ENCODE results near the gene PRSS37.

The PRSS37 gene

GRCh38 chr7:141877365-141877764 is 36.1 kb upstream of the PRSS37 start:
- H2BK15ac ChIP-seq (ENCODE audit: low read length), result no peak overlapping the region
- H3K27me3 ChIP-seq (ENCODE audit: control insufficient read depth in 3 of 3, insufficient read depth in 3 of 3, low read depth in 1 of 3, low read length in 3 of 3), result no peaks in the 10 kb centered on the region
- no peak overlapping the region for H3K23ac ChIP-seq (ENCODE audit: low read depth, low read length, poor library complexity)
- no peak overlapping the region for H3K4me2 ChIP-seq (ENCODE audit: insufficient read depth, low read length, poor library complexity, severe bottlenecking)
- no peak for DNase-seq (ENCODE audit: low spot score)
- no peak overlapping the region for H3K27ac ChIP-seq (replicated peaks; ENCODE audit: low read length)
- H3K9me3 ChIP-seq (replicated peaks in 1 of 2; ENCODE audit: control insufficient read depth in 2 of 2, insufficient read depth in 1 of 2, low read depth in 1 of 2, low read length in 2 of 2), result peaks cover 0 to 3% of the 10 kb centered on the region in 2 donors
- no peak overlapping the region for H3K14ac ChIP-seq (ENCODE audit: low read length)
- H3K4ac ChIP-seq (ENCODE audit: low read length), result no peak overlapping the region
- H3K18ac ChIP-seq (ENCODE audit: low read length), result no peak overlapping the region
- H2BK12ac ChIP-seq (ENCODE audit: low read length), result no peak overlapping the region
- H2BK120ac ChIP-seq (ENCODE audit: low read depth, low read length), result no peak overlapping the region
- H4K8ac ChIP-seq (ENCODE audit: low read depth, low read length), result no peak overlapping the region
- H3K9ac ChIP-seq (ENCODE audit: low read depth, low read length, poor library complexity), result no peak overlapping the region
- no peak overlapping the region for H3K4me3 ChIP-seq (ENCODE audit: low read length in 2 of 2)
- H4K91ac ChIP-seq (ENCODE audit: low read depth, low read length, poor library complexity), result no peak overlapping the region
- H2AK5ac ChIP-seq (ENCODE audit: low read depth, low read length), result no peak overlapping the region
- H3K4me1 ChIP-seq (ENCODE audit: control insufficient read depth in 2 of 2, insufficient read depth in 1 of 2, low read depth in 1 of 2, low read length in 2 of 2), result no peaks in the 10 kb centered on the region
- WGBS, 2 donors (ENCODE audit: extremely low coverage in 2 of 2, insufficient read length in 2 of 2, insufficient replicate concordance in 1 of 2), result no CpG with 5 or more reads among the region's 3 CpGs
- H2AFZ ChIP-seq (ENCODE audit: low read length), result no peak overlapping the region
- H3K36me3 ChIP-seq (replicated peaks in 1 of 2; ENCODE audit: control insufficient read depth in 2 of 2, insufficient read depth in 2 of 2, low read length in 2 of 2), result no peaks in the 10 kb centered on the region
- H2BK5ac ChIP-seq (ENCODE audit: low read length), result peak overlapping the region; percentile 0
- H3K79me1 ChIP-seq (ENCODE audit: low read depth, low read length), result no peaks in the 10 kb centered on the region

- Histone ChIP-seq H2BK12ac (ENCODE audit: low read length) (no peak overlapping the region), H3K9me3 (replicated peaks in 1 of 2; ENCODE audit: control insufficient read depth in 2 of 2, insufficient read depth in 1 of 2, low read depth in 1 of 2, low read length in 2 of 2) (peaks cover 0 to 3% of the 10 kb centered on the region in 2 donors), H3K4me2 (ENCODE audit: insufficient read depth, low read length, poor library complexity, severe bottlenecking) (no peak overlapping the region), H3K27me3 (ENCODE audit: control insufficient read depth in 3 of 3, insufficient read depth in 3 of 3, low read depth in 1 of 3, low read length in 3 of 3) (no peaks in the 10 kb centered on the region), H3K4me3 (ENCODE audit: low read length in 2 of 2) (no peak overlapping the region), H2BK5ac (ENCODE audit: low read length) (no peak overlapping the region), H3K79me1 (ENCODE audit: low read depth, low read length) (no peaks in the 10 kb centered on the region), H3K9ac (ENCODE audit: low read depth, low read length, poor library complexity) (no peak overlapping the region), H3K14ac (ENCODE audit: low read length) (peak overlapping the region; percentile 100), H4K8ac (ENCODE audit: low read depth, low read length) (peak overlapping the region; percentile 96), H2AK5ac (ENCODE audit: low read depth, low read length) (no peak overlapping the region), H4K91ac (ENCODE audit: low read depth, low read length, poor library complexity) (no peak overlapping the region), H3K18ac (ENCODE audit: low read length) (peak overlapping the region; percentile 64), H3K4ac (ENCODE audit: low read length) (peak overlapping the region; percentile 53), H2BK15ac (ENCODE audit: low read length) (no peak overlapping the region), H3K36me3 (replicated peaks in 1 of 2; ENCODE audit: control insufficient read depth in 2 of 2, insufficient read depth in 2 of 2, low read length in 2 of 2) (no peaks in the 10 kb centered on the region), H3K4me1 (ENCODE audit: control insufficient read depth in 2 of 2, insufficient read depth in 1 of 2, low read depth in 1 of 2, low read length in 2 of 2) (no peaks in the 10 kb centered on the region), H3K27ac (replicated peaks; ENCODE audit: low read length) (no peak overlapping the region), H2BK120ac (ENCODE audit: low read depth, low read length) (no peak overlapping the region), H2AFZ (ENCODE audit: low read length) (no peak overlapping the region), H3K23ac (ENCODE audit: low read depth, low read length, poor library complexity) (peak overlapping the region; percentile 20)
- no peak for DNase-seq (ENCODE audit: low spot score)
- no CpG with 5 or more reads among the region's 1 CpG for WGBS, 2 donors (ENCODE audit: extremely low coverage in 2 of 2, insufficient read length in 2 of 2, insufficient replicate concordance in 1 of 2)
Observed at GRCh38 chr7:141876371-141876770, 35.1 kb upstream of the PRSS37 start.

- H3K4me1 ChIP-seq (ENCODE audit: control insufficient read depth in 2 of 2, insufficient read depth in 1 of 2, low read depth in 1 of 2, low read length in 2 of 2), result no peaks in the 10 kb centered on the region
- no peak overlapping the region for H3K4me3 ChIP-seq (ENCODE audit: low read length in 2 of 2)
- no peak overlapping the region for H3K9ac ChIP-seq (ENCODE audit: low read depth, low read length, poor library complexity)
- H3K4me2 ChIP-seq (ENCODE audit: insufficient read depth, low read length, poor library complexity, severe bottlenecking), result no peak overlapping the region
- H3K27me3 ChIP-seq (ENCODE audit: control insufficient read depth in 3 of 3, insufficient read depth in 3 of 3, low read depth in 1 of 3, low read length in 3 of 3), result no peaks in the 10 kb centered on the region
- no peak overlapping the region for H4K8ac ChIP-seq (ENCODE audit: low read depth, low read length)
- H3K79me1 ChIP-seq (ENCODE audit: low read depth, low read length), result no peaks in the 10 kb centered on the region
- no CpG with 5 or more reads among the region's 2 CpGs for WGBS, 2 donors (ENCODE audit: extremely low coverage in 2 of 2, insufficient read length in 2 of 2, insufficient replicate concordance in 1 of 2)
- no peak overlapping the region for H2BK5ac ChIP-seq (ENCODE audit: low read length)
- no peak overlapping the region for H2BK120ac ChIP-seq (ENCODE audit: low read depth, low read length)
- DNase-seq (ENCODE audit: low spot score), result no peak
- H3K18ac ChIP-seq (ENCODE audit: low read length), result no peak overlapping the region
- no peak overlapping the region for H3K4ac ChIP-seq (ENCODE audit: low read length)
- peaks cover 0 to 3% of the 10 kb centered on the region in 2 donors for H3K9me3 ChIP-seq (replicated peaks in 1 of 2; ENCODE audit: control insufficient read depth in 2 of 2, insufficient read depth in 1 of 2, low read depth in 1 of 2, low read length in 2 of 2)
- no peak overlapping the region for H2AFZ ChIP-seq (ENCODE audit: low read length)
- no peak overlapping the region for H3K14ac ChIP-seq (ENCODE audit: low read length)
- H4K91ac ChIP-seq (ENCODE audit: low read depth, low read length, poor library complexity), result no peak overlapping the region
- no peak overlapping the region for H2AK5ac ChIP-seq (ENCODE audit: low read depth, low read length)
- no peak overlapping the region for H2BK15ac ChIP-seq (ENCODE audit: low read length)
- H3K23ac ChIP-seq (ENCODE audit: low read depth, low read length, poor library complexity), result no peak overlapping the region
- no peaks in the 10 kb centered on the region for H3K36me3 ChIP-seq (replicated peaks in 1 of 2; ENCODE audit: control insufficient read depth in 2 of 2, insufficient read depth in 2 of 2, low read length in 2 of 2)
- H2BK12ac ChIP-seq (ENCODE audit: low read length), result no peak overlapping the region
- no peak overlapping the region for H3K27ac ChIP-seq (replicated peaks; ENCODE audit: low read length)
Observed at GRCh38 chr7:141875453-141875852, 34.2 kb upstream of the PRSS37 start.

- Histone ChIP-seq H4K8ac (ENCODE audit: low read depth, low read length) (no peak overlapping the region), H3K4me3 (ENCODE audit: low read length in 2 of 2) (no peak overlapping the region), H2AFZ (ENCODE audit: low read length) (no peak overlapping the region), H4K91ac (ENCODE audit: low read depth, low read length, poor library complexity) (no peak overlapping the region), H3K18ac (ENCODE audit: low read length) (no peak overlapping the region), H2BK5ac (ENCODE audit: low read length) (no peak overlapping the region), H3K79me1 (ENCODE audit: low read depth, low read length) (no peaks in the 10 kb centered on the region), H2BK15ac (ENCODE audit: low read length) (no peak overlapping the region), H2BK120ac (ENCODE audit: low read depth, low read length) (no peak overlapping the region), H3K36me3 (replicated peaks in 1 of 2; ENCODE audit: control insufficient read depth in 2 of 2, insufficient read depth in 2 of 2, low read length in 2 of 2) (no peaks in the 10 kb centered on the region), H3K4me2 (ENCODE audit: insufficient read depth, low read length, poor library complexity, severe bottlenecking) (no peak overlapping the region), H3K4ac (ENCODE audit: low read length) (no peak overlapping the region), H3K9ac (ENCODE audit: low read depth, low read length, poor library complexity) (no peak overlapping the region), H2AK5ac (ENCODE audit: low read depth, low read length) (no peak overlapping the region), H3K14ac (ENCODE audit: low read length) (no peak overlapping the region), H3K4me1 (ENCODE audit: control insufficient read depth in 2 of 2, insufficient read depth in 1 of 2, low read depth in 1 of 2, low read length in 2 of 2) (no peaks in the 10 kb centered on the region), H3K23ac (ENCODE audit: low read depth, low read length, poor library complexity) (no peak overlapping the region), H3K9me3 (replicated peaks in 1 of 2; ENCODE audit: control insufficient read depth in 2 of 2, insufficient read depth in 1 of 2, low read depth in 1 of 2, low read length in 2 of 2) (peaks cover 0 to 3% of the 10 kb centered on the region in 2 donors), H3K27me3 (ENCODE audit: control insufficient read depth in 3 of 3, insufficient read depth in 3 of 3, low read depth in 1 of 3, low read length in 3 of 3) (no peaks in the 10 kb centered on the region), H3K27ac (replicated peaks; ENCODE audit: low read length) (no peak overlapping the region), H2BK12ac (ENCODE audit: low read length) (no peak overlapping the region)
- no CpG with 5 or more reads among the region's 3 CpGs for WGBS, 2 donors (ENCODE audit: extremely low coverage in 2 of 2, insufficient read length in 2 of 2, insufficient replicate concordance in 1 of 2)
- no peak for DNase-seq (ENCODE audit: low spot score)
Observed at GRCh38 chr7:141874787-141875186, 33.5 kb upstream of the PRSS37 start.

Data from neuronal stem cell (in vitro differentiated cells).